ENCODE results near the gene TBCCD1.
"Not testable (repeated sequence)": the region's sequence is repeated elsewhere in the genome, so short reads cannot be mapped to it uniquely, and the experiment has no call there.

TBCCD1 gene

DNA sequence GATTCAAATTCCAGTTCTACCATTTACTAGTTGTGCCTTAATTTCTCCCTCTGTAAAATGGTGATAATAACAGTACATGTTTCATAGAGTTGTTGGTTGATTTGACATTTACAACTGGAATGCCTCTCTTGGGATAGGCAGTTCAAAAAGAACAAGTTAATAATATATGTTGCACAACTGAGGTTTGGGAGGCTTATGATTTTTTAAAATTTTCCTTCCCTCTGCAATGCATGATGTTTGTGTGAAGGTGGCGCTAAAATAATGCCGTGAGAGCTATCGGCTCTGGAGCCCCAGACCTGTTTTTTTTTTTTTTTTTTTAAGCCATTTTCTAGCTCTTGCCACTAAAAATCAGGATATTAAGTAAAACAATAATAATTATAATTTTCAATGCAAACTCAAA, 22.0 kb upstream of the TBCCD1 start:
- no peak for TF ChIP-seq POLR2A (IDR thresholded peaks at IDR 0.05; ENCODE audit: low read depth, low read length)
- DNase-seq (ENCODE audit: insufficient read length, low spot score) (no peak), FAIRE-seq (no peak)

DNA sequence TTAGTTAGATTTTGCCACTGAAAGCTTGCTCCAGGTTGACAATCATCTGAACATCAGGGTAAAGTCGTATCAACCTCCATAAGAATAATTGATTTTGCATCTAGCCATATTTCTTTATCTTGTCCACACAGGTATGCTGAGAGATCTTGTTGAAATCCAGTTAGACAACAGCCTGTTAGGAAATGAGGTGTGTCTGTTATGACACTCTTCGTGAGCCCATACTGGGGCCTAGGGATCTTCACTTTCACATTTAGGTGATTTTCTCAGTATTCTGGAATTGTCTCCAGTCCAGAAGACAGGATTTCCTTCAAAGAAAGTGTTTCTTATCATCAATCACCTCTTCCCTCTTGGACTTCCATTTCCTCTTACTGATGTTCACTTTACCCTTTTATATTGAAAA, 21.5 kb upstream of the TBCCD1 start:
- TF ChIP-seq POLR2A (IDR thresholded peaks at IDR 0.05; ENCODE audit: low read depth, low read length): no peak
- DNase-seq (ENCODE audit: insufficient read length, low spot score) (no peak), FAIRE-seq (peak; percentile 72)

DNA sequence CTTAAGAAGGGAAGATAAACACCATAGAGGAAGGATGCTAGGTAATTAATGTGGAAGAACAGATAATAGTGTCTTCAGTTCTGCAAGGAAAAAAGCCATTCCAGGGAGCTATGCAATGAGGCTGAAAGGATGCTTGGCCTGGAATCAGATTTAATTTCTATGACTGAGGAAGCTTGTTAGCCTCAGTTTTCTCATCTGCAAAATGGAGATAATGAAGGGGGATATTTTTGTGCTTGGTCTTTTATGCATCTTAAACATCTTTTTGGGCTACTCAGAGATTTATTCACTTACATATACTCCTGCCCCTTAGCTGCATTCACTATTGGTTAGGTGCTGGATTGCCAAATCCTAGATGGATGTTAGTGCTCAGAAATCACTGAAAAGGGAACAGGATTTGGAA, 20.0 kb upstream of the TBCCD1 start:
- no peak for FAIRE-seq

DNA sequence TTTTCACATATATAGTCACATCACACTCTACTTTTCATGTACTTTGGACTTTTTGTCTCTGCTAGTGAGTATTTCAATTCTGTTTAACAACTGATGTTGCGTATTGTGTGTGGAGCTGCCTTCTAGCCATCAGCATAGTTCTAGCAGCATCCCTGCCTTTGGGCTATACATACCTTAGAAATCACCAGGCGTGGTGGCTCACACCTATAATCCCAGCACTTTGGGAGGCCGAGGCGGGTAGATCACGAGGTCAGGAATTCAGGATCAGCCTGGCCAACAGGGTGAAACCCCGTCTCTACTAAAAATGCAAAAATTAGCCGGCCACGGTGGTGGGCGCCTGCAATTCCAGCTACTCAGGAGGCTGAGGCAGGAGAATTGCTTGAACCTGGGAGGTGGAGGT, 19.1 kb upstream of the TBCCD1 start:
- peak; percentile 23 for FAIRE-seq
- not testable (repeated sequence) for DNase-seq (ENCODE audit: insufficient read length, low spot score)

More for the DNA sequence above, 20.0 kb upstream of the TBCCD1 start:
- no peak for DNase-seq (ENCODE audit: insufficient read length, low spot score)
- TF ChIP-seq POLR2A (IDR thresholded peaks at IDR 0.05; ENCODE audit: low read depth, low read length): no peak

DNA sequence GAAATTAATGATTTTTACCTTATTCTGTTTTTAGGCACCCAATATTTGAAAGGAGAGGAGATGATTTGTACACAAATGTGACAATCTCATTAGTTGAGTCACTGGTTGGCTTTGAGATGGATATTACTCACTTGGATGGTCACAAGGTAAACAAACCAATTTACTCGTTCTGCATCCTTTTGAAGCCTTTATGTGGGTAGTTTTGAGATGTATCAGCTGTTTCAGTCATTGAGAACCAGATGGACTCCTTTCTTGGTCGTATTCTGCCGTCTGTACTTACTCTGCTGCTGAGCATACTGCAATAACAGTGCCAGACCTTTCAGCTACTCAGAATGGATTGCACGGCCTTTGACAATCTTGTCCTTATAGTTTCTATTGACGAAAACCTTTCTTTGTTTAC, 16.7 kb upstream of the TBCCD1 start:
- no peak for DNase-seq (ENCODE audit: insufficient read length, low spot score)
- FAIRE-seq: peak; percentile 68
- TF ChIP-seq POLR2A (IDR thresholded peaks at IDR 0.05; ENCODE audit: low read depth, low read length): no peak

DNA sequence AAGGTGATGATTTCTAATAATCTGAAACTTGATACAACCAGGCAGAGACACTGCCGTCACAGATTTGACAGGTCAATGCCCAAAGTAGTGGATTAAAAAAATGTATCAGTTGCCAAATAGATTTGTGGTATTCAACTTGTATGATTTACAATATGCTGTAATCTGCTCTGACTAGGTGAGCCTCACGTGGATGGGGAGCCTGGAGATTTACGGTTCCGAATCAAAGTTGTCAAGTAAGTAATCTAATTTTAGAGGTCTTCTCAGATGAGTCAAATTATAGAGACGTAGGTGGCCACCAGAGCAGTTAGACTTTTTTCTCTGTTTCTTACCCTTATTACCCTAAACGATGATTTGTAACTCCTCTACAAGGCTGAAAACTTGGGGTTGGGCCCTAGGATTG, 15.4 kb upstream of the TBCCD1 start:
- DNase-seq (ENCODE audit: insufficient read length, low spot score): no peak
- no peak for TF ChIP-seq POLR2A (IDR thresholded peaks at IDR 0.05; ENCODE audit: low read depth, low read length)
- no peak for FAIRE-seq

DNA sequence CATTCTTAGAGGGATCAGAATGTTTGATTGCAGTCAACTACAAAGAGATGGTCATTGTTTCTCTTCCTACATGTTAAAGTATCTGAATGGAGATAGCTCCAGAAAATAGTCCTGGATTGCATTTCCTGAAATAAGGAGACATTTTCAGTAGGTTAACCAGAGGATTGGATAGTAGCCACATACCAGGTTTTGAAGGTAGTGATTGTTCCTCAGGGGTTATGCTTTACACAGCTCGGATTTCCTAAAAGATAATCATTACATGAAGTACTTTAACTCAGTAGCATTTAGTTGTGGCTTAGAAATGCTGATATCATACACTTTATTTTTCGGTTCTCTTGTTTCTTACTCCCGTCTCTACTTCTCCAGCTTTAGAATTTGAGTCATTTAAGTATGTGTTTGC, 13.6 kb upstream of the TBCCD1 start:
- no peak for TF ChIP-seq POLR2A (IDR thresholded peaks at IDR 0.05; ENCODE audit: low read depth, low read length)
- DNase-seq (ENCODE audit: insufficient read length, low spot score) (no peak), FAIRE-seq (peak; percentile 27)

DNA sequence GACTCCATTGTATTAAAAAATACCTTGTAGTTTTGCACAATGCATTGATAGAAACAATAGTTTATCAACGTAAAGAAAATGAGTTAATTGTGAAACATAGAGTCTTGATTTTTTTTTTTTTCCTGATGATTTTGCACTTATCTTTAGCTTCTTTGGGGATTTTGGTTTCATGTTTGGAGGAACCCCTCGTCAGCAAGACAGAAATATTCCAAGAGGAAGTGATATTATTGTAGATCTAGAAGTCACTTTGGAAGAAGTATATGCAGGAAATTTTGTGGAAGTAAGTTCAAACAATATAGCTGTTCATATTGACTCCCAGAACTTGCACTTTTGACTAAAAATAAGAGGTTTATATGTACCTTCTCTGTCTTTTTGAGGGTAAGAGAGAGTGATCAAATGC, 10.4 kb upstream of the TBCCD1 start:
- FAIRE-seq: no peak
- TF ChIP-seq POLR2A (IDR thresholded peaks at IDR 0.05; ENCODE audit: low read depth, low read length): no peak
- no peak for DNase-seq (ENCODE audit: insufficient read length, low spot score)

DNA sequence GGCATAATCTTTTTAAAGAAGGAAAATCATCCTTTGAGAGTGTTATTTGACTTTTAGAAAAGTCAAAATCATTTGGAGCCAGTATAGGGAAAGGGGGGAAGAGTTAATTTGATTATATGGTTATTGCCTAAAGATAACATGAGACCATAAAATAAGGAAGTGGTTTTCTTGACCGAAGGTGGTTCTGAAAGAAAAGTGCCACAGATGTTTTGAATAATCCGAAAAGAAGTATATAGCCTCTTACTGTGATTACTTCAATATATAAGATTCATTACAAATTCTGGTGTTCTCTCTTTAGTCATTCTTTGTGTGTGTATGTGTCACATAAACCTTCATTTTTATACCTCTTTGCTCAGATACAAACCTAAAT, 4.5 kb upstream of the TBCCD1 start:
- DNase-seq (ENCODE audit: insufficient read length, low spot score) (no peak), FAIRE-seq (no peak)
- TF ChIP-seq POLR2A (IDR thresholded peaks at IDR 0.05; ENCODE audit: low read depth, low read length): no peak

DNA sequence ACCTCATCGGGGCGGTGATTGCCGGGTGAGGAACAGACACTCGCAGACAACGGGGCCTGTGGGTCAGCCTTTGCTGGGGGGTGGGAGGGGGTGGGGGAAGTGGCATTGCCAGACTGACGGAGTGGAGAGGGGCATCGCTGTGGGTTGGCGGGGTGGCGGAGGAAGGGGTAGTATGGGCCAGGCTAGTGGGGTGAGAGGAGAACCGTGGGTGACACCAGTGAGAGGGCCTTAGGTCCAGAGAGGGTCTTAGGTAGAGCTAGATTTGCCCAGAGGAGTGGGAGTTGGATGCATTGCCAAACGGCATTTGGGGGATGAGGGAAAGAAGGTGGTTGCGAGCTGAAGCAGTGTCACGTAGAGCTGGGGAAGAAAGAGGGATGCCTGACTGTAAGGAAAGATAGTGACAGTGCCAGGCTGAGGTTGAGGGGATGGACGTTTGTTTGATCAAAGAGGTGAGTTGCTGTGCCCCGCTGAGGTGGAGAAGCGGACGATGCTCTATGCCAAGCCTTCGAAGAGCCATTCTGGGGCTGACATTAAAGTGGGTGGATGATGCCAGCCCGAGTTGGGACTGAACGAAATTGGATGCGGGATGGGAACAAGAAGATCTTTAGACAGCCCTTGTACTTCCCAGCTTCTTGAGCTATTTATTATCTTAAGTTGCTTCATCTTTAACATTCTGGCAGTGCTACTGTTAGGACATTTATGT, 4.0 kb upstream of the TBCCD1 start:
- no peak for DNase-seq (ENCODE audit: insufficient read length, low spot score)
- no peak; the same call in 1 of the 2 replicates for TF ChIP-seq POLR2A (IDR thresholded peaks at IDR 0.05; ENCODE audit: low read depth, low read length)
- FAIRE-seq: no peak

DNA sequence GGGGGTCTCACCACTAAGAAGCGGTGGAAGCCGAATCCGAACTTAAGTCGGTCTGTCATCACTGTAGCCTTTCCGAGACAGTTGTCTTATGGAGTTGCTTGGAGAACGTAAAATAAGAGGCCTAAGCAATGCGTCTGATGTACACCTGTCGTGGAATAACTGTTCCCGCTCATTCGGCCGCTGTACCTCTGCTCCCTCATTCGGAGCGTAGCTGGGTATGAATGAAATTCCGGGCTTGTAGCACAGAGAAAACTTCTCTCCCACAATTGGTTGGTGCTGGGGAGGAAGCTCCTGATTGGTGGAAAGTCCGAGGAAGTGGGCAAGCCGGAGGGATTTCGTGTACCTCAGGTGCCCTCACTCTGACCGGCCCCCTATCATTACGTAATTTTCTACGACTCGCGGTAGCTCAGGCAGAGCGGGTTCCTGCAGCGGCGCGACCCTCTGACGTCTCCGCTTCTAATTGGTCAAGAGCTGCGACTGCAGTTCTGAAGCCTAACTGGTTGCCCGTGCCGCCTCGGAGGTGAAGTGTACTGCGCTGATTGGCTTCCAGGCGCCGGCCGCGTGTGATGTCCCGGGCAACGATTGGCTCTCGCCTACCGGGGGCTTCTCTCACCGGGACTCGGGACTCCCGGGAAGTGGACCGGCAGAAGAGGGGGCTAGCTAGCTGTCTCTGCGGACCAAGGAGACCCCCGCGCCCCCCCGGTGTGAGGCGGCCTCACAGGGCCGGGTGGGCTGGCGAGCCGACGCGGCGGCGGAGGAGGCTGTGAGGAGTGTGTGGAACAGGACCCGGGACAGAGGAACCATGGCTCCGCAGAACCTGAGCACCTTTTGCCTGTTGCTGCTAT, 3.2 kb upstream of the TBCCD1 start, which contains the start of gene DNAJB11:
DNAJB11 (plus strand) TSS at position 625 of the 845 bp plus-strand sequence; CDS start at position 803, 178 bp downstream.
- peak; percentile 100 for FAIRE-seq
- peak; percentile 99 for DNase-seq (ENCODE audit: insufficient read length, low spot score)
- peak; percentile 58; the same call in 1 of the 2 replicates for TF ChIP-seq POLR2A (IDR thresholded peaks at IDR 0.05; ENCODE audit: low read depth, low read length)

DNA sequence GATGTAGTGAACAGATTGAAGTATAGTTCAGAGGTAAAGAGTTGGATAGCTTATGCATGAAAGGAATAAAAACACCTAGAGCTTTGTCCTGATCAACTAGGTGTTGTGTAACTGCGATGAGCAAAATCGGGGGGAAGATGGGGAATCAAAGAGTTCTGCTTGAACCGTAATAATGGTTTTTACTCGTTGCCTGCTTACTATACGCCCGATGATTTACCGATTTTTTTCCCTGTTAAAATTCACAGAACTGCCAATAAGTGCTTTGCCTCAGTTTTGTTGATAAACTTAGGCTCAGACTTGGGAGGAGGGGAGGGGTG, 2.6 kb upstream of the TBCCD1 start:
- no peak for TF ChIP-seq POLR2A (IDR thresholded peaks at IDR 0.05; ENCODE audit: low read depth, low read length)
- no peak for DNase-seq (ENCODE audit: insufficient read length, low spot score)
- FAIRE-seq: no peak

DNA sequence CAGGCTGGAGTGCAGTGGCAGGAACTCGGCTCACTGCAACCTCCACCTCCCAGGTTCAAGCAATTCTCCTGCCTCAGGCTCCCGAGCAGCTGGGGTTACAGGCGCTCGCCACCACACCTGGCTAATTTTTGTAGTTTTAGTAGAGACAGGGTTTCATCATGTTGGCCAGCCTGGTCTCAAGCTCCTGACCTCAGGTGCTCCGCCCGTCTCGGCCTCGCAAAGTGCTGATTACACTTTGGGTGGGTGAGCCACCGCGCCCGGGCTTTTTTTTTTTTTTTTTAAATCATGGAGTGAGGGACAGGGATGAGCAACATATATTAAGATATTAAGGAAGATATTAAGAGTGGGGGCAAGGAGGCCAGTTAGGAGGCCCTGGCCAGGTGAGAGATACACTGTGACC, 2.2 kb upstream of the TBCCD1 start:
- not testable (repeated sequence) for DNase-seq (ENCODE audit: insufficient read length, low spot score)

DNA sequence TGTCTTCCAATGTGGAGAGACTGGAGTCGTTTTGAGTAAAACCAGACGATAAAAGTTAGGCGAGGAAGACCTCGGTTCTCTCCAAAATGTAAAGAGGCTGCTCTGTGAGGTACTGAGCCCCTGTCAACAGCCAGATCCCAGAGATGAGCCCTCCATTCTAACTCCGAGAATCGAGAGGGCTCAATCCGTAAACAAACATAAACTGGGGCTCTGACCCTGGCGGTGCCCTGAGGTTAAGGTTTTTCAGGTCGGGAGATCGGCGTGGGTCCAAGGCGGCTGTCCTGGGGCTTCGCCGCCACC, 417 bp downstream of the TBCCD1 start:
- DNase-seq (ENCODE audit: insufficient read length, low spot score) (no peak), FAIRE-seq (no peak)
- TF ChIP-seq POLR2A (IDR thresholded peaks at IDR 0.05; ENCODE audit: low read depth, low read length): no peak

More for the DNA sequence above, 2.2 kb upstream of the TBCCD1 start:
- not testable (repeated sequence) for FAIRE-seq

DNA sequence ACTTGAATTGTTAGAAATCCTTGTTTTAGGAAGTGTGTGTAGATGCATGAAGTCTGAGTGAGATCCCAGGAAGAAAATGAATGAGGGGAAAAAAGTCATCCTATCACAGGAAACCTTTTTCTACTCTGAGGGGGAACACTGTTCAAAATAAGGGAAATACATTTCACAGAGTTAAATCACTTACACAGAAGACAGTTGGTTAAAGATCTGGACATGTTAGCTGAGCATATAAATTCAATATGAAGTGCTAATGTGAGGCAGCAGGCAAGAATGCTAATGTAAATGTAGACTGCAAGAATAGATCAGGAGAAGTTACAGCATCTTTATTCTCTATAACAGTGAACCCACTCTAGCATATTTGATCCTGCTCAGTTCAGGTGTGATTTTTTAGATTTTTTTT, 2.6 kb downstream of the TBCCD1 start:
- FAIRE-seq: no peak
- DNase-seq (ENCODE audit: insufficient read length, low spot score): no peak
- TF ChIP-seq POLR2A (IDR thresholded peaks at IDR 0.05; ENCODE audit: low read depth, low read length): no peak
